ENCODE results near the gene PUS7L.

GRCh38 chr12:43762596-43762995 is 4.0 kb upstream of the PUS7L start:
- TF ChIP-seq CTCF (tag by site-specific recombination; IDR thresholded peaks at IDR 0.05) (no peak), GFI1B (tag by site-specific recombination; IDR thresholded peaks at IDR 0.05) (no peak), ZNF423 (tag by site-specific recombination; IDR thresholded peaks at IDR 0.05) (no peak), SETDB1 (IDR thresholded peaks at IDR 0.05; ENCODE audit: insufficient read length, low read length) (no peak), ZNF140 (tag by site-specific recombination; IDR thresholded peaks at IDR 0.05) (no peak), SP2 (tag by site-specific recombination; IDR thresholded peaks at IDR 0.05) (no peak), ZNF274 (IDR thresholded peaks at IDR 0.05; ENCODE audit: low read length) (no peak), ZNF274 (tag by site-specific recombination; IDR thresholded peaks at IDR 0.05; ENCODE audit: borderline replicate concordance) (no peak), ZNF549 (tag by site-specific recombination; IDR thresholded peaks at IDR 0.05) (no peak), REST (tag by site-specific recombination; IDR thresholded peaks at IDR 0.05) (no peak), ZNF112 (tag by site-specific recombination; IDR thresholded peaks at IDR 0.05) (no peak), ZBTB17 (tag by site-specific recombination; IDR thresholded peaks at IDR 0.05) (no peak), ZNF280D (tag by site-specific recombination; IDR thresholded peaks at IDR 0.05) (no peak), ZNF776 (tag by site-specific recombination; IDR thresholded peaks at IDR 0.05; ENCODE audit: borderline replicate concordance) (no peak)
- TF ChIP-seq, protein P1, sequence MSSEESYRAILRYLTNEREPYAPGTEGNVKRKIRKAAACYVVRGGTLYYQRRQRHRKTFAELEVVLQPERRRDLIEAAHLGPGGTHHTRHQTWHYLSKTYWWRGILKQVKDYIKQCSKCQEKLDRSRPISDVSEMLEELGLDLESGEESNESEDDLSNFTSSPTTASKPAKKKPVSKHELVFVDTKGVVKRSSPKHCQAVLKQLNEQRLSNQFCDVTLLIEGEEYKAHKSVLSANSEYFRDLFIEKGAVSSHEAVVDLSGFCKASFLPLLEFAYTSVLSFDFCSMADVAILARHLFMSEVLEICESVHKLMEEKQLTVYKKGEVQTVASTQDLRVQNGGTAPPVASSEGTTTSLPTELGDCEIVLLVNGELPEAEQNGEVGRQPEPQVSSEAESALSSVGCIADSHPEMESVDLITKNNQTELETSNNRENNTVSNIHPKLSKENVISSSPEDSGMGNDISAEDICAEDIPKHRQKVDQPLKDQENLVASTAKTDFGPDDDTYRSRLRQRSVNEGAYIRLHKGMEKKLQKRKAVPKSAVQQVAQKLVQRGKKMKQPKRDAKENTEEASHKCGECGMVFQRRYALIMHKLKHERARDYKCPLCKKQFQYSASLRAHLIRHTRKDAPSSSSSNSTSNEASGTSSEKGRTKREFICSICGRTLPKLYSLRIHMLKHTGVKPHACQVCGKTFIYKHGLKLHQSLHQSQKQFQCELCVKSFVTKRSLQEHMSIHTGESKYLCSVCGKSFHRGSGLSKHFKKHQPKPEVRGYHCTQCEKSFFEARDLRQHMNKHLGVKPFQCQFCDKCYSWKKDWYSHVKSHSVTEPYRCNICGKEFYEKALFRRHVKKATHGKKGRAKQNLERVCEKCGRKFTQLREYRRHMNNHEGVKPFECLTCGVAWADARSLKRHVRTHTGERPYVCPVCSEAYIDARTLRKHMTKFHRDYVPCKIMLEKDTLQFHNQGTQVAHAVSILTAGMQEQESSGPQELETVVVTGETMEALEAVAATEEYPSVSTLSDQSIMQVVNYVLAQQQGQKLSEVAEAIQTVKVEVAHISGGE (tag by site-specific recombination; conservative IDR thresholded peaks at IDR 0.05; ENCODE audit: low read depth): no peak
